NT2/D1 (cell line): Measurements from ENCODE around the gene DIS3L2.

Experiments
- YY1 ChIP-seq: IDR thresholded peaks from 2 replicates; pipeline ENCODE4 v1.6.1; 2011; ENCODE audit not compliant: insufficient read length, insufficient read depth
- ZNF274 ChIP-seq: IDR thresholded peaks from 2 replicates; pipeline ENCODE4 v1.6.1; 2011; ENCODE audit warnings: mild to moderate bottlenecking, low read depth, low read length

GRCh38 chr2:232367016-232367415 lies 405.5 kb downstream of the DIS3L2 start:
- TF ChIP-seq YY1 (no peak), ZNF274 (no peak)
